HuH-7.5 (cell line): ENCODE measurements around the gene LNPEP.
"Not testable (repeated sequence)": the region's sequence is repeated elsewhere in the genome, so short reads cannot be mapped to it uniquely, and the experiment has no call there.

Experiments used
- DNase-seq: peaks from one replicate; pipeline ENCODE4 v3.0.0; 2011; ENCODE audit warnings: low spot score

Gene LNPEP

DNA sequence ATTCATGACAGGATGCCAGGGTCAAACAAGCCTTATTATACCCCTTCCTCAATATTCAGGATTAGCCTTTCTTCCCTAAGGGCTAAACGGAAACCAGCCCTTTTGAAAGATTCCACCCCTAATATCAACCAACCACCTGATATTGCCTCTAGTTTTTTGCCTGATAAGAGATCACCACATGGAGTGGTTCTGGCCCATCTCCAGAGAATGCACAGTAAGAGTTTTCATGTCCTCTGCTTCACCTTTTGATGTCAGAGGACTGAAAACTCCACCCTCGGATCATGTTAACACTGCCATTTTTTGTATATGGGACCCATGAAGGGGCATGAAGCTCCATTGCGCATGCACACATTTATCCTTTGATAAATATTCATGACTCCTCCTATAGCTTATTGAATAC is 5.8 kb upstream of the LNPEP start:
- no peak for DNase-seq

DNA sequence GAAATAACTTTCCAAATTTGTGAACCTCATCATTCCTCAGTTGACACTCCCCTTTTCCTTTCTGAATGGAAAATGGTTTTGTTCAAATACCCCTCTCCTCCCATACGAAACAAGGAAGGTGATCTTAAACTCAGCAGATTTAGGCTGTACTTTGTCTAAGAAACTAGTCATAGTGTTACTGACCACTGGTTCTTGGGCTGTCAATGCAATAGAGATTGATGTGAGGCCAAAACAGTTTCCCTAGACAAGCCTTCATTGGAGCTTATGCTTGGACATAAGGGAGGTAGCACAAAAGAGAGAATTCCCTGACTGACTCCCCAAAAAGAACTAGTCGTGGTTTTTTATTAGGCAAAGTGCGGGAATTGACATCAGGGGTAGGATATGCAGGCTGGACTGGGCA is 5.3 kb upstream of the LNPEP start:
- DNase-seq: no peak

DNA sequence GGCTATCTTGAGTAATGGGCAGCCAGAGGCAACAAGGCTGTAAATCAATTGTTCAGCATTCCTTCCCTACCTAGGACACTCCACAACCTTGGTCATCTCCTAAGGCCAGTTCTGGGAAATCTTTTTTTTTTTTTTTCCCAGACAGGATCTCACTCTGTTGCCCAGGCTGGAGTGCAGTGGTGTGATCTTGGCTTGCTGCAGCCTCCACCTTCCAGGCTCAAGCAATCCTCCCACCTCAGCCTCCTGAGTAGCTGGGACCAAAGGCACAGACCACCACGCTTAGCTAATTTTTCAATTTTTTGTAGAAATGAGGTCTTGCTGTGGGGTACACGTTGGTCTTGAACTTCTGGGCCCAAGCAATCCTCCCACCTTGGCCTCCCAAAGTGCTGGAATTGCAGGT is 4.8 kb upstream of the LNPEP start:
- not testable (repeated sequence) for DNase-seq

DNA sequence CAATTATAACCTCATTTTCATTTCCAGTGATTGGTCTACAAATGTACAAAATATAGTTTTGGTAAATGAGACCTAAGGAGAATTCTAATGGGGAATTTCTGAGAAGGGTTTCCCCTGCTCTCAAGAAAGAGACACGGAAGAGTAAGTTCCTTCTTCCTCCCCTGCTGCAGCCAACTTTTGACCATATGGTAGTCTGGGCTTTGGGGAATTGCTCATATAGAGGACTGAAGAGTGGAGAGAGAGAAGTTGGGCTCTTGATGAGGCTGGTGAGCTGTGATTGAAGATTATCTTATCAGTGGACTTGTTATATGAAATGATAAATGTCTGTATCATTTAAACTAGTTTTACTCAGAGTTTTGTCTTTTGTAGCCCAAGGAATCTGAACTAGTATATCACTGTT is 4.3 kb upstream of the LNPEP start:
- DNase-seq: no peak

DNA sequence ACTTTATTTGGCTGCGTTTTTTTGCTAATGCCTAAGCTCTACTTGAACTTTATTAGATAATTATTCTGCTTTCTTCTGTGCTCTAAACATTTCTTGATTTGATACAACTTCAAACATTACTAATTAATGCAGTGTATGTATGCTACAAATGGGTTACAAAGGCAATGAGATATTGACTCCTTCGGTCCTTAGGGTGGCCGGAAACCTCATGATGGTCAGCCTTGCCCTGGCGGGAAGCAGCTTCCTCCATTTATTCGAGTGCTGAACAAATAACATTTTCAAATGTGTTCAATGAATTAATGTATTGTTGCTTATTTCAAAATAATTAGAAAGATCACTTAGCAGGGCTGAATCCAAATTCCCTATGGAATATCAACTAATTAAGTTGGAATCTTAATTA is 3.9 kb upstream of the LNPEP start:
- no peak for DNase-seq

DNA sequence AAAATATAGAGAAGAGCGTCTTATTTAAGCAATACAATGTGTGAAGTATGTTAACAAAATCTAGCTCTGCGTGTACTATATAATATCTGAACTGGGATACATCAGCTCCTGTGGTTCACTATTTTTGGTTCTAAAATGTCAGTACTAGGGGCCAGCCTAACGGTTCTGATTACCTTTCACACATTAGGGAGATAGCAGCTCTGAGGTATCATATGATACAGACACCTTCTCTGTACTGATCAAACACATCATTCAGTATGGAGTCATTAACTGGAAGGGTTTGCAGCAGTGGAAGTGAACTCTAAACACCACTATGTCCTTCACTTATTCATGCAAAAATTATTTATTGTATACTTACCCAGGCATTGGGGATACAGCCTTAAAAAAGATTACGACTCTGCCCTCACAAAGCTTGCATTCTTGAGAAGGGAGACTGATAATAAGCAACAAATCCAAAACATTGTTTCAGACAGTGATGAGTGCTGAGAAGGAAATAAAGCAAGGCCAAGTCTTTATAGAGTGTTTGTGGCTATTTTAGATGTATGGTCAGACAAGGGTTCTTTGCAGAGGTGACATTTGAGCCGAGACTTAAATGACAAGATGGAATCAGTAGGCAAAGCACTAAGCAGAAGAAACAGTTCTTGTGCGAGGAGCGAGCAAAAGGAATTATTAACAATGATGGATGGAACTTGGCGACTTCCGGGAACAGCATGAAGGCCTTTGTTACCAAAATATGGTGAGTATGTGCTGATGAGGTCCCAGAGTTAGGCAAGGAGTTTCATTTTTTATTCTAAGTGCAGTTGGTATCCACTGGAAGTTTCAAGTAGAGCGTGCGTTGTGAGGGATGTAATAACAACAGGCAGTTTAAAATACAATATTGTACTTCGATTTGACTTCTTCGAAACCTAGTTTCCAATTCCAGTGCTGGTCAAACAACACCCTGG is 1.8 kb upstream of the LNPEP start:
- DNase-seq: no peak

DNA sequence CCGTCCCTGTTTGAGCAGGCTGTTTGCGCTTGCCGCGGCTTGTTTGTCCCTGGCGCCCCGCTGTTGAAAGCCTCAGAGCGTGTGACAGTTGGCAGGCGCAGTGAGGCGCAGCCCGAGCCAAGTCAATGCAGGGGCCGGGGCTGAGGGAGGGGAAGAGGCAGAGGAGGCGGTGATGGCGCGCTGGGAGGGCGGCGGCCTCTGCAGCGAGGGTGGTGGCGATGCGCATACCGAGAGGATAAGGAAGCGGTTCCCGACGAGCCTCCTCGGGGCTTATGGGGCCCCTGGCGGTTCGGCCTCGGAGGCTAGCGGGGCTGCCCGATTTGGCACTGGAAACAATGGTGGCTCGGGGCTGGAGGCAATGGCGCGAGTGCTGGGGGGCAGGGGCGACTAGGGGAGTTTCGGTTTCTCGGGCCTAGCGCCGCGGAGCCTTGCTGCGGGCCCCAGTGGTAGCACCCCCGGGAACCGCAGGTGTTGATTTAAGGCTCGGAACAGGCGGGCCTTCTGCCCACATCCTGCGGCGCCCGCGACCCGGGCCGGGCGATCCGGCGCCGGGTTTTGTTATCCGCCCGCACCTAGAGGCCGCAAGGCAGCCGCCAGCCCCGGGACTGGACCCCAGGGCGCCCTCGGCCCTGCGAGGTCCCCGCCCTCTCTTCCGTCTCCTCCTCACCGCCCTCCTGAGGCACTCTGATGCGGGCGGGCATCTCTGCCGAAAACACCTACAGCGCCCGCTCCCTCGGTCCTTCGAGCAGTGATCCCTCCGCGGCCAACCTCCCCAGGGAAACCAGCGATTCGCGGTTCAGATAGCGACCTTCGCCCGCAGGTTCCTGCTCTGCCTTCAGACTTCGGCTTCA is 947 bp upstream of the LNPEP start:
- DNase-seq: peak; percentile 46

DNA sequence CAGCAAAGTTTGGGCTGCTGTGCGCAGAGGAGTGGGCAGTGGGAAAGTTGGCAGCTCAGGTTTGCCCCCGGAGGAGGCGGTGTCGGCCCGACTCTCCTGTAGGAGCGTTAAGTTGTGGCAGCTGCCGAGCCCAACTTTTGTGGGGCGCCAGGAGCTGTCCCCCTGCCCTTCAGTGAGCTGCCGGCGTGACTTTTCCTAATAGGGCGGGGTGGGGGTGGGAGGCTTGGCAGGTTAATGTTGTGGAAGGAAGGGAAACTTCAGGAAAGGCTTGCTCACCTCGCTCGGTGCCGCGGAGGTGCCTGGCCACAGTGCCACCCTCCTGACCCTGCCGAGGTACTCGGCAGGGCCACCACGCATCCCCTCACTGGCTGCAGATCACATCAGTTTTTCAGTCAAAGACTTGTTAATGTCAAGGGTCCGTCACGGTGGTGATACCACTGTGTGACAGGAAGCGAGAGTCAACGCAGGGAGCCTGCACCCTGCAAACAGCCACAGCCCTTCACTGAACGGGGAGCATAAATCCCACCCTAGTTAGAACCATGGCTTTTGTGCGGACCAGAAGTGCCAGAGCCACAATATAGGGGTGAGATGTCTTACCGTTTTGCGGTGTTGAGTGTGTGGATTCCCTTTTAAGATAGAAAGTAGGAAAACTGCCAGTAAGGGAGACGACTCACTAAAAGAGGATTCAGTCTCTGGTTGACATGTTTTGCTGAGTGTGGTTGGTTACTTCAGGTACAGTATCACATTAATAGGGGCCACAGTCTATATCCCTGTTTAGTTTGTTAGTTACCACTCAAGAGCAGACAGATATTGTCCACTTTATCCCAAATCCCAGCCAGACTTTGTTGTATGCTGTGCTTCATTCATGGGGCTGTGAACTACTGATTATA is 796 bp downstream of the LNPEP start:
- no peak for DNase-seq

DNA sequence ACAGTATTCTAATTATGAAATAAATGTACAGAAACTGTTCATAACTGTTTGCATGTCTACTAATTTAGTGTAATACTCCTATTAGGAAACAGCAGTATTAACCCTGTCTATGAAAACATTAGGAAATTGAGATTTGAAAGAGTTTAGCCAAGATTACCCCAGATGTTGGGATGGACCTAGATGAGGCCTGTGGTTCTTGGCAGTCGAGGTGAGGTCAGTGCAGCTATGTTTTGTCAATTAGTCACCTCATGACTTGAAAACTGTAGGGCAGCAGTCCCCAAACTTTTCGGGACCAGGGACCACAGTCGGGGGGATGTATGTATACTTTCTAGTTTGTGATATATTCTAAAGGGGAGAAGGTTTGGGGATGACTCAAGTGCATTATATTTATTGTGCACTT is 4.7 kb downstream of the LNPEP start:
- DNase-seq: no peak

DNA sequence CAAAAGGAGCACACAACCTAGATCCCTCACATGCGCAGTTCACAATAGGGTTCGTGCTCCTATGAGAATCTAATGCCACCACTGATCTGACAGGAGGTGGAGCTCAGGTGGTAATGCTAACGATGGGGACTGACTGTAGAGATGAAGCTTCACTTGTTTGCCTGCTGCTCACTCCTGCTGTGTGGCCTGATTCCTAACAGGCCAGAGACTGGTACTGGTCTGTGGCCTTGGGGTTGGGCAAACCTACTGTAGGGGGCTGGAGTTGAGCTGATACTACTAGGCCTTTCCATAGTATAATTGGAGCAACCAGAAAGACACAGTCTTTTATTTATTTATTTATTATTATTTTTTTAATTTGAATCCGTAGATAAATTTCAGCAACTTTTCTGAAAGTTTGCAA is 5.3 kb downstream of the LNPEP start:
- no peak for DNase-seq

DNA sequence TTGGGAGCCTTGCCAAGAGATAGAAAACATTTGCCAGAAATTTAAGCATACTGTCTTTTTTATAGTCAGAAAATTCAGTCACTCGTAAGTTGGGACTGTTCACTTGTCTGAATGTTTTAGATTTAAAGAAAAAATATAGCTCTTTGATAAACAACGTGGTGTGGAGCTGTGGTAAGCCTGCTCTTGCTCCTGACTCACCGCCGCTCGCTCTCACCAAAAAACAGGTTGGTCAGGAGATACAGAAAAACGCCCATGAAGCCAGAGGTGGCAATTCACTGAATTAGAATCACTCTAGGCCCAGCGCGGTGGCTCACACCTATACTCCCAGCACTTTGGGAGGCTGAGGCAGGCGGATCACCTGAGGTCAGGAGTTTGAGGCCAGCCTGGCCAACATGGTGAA is 6.2 kb downstream of the LNPEP start:
- DNase-seq: no peak

DNA sequence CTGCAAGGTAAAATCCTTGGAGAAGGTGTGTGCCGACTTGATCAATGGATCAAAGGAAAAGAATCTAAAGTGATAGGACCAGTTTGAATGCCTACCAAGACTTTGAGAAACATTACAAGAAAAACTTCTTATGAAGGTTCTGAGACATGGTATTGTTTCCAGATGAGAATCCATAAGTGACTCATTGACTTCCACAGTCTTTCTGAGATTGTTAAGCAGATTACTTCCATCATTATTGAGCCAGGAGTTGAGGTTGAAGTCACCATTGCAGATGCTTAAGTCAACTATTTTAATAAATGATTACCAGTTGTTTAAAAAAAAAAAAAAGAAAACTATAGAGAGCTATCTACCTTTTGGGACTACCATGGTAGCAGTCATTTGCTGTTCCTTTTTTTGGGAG is 7.0 kb downstream of the LNPEP start:
- no peak for DNase-seq

DNA sequence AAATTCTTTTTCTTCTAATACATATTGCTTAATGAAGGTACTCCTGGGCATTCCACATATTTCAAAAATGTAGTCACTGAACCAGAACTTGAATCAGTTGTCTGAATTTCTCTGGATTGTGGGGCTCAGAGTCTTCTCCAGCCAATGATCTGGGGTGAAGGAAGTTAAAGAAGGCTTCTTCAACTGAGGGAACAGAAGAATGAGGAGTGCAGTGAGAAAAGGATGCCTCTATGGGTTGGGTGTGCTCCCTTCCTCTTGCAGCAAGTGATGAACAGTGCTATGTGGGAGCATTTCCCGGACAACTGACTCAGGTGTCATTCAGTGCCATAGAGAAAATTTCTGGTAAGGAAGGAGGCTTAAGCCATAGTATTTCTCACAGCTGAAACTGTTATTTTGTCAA is 7.9 kb downstream of the LNPEP start:
- no peak for DNase-seq

DNA sequence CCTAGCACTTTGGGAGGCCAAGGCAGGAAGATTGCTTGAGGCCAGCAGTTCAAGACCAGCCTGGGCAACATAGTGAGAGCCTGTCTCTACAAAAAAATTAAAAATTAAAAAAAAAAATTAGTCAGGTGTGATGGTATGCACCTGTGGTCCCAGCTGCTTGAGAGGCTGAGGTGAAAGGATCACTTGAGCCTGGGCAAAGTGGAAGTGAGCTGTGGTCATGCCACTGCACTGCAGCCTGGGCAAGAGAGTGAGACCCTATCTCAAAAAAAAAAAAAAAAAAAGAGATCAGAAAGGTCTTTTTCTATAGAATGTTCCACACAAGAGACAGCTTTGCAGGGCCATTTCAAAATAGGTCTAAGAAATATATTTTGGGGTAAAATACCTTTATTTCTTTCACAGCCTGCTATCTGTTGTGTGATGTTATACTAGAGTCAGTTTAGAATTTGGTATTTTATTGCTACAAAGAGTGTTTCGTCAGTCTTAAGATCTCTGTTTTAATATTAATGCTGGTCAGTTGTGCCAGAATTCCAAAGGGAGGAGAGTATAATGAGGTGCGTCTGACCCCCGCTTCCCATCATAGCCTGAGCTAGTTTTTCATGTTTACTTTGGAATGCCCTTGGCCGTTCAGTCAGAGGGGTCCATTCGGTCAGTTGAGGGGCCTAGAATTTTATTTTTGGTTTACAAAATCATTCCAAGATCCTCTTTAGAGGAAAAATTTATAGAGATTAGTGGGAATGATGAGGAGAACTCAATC is 9.4 kb downstream of the LNPEP start:
- DNase-seq: no peak

DNA sequence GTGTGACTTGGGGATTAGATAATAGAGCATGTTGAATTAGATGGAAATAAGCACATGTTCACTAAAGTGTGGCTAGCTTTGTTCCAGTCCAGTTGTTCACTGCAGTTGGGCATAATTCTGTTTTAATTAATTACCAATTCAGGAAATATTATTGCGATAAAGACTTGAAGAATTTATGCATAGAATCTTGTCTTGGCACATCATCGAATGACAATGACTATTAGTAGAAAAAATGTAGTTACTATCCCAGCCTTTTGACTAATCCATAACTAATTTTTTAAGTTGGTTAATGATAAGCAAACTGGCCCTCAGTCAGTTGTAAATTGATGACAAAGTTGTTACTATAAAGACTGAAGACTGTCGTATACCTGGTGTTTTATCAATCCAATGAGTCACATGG is 10.5 kb downstream of the LNPEP start:
- DNase-seq: no peak

DNA sequence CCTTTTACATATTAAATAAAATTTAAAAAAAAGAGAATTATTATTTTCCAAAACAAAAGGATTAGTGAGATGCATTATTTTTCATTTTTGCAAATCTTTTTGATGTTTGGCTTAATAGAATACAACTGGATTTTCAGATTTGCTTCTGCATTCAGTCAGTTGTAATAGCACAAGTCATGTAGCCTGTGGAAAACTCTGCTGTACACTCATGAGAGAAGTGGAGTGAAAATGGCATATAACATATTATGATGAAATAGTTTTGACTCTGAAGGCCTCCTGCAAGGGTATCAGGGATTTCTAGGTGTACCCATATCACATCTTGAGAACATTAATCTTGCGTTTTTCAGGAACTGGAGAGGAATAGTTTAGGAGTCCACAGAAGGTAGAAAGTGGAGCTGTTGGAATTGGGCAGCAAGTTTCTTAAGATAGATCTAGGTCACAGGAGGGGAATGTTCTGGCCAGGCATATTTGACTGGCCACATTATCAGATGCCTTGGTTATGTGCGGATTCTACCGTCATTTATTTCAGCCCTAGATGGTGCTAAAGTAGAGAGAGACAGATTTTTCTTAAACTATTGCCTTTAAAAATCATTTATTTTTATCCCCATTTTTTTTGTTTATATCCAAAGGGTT is 16.4 kb downstream of the LNPEP start:
- DNase-seq: no peak

DNA sequence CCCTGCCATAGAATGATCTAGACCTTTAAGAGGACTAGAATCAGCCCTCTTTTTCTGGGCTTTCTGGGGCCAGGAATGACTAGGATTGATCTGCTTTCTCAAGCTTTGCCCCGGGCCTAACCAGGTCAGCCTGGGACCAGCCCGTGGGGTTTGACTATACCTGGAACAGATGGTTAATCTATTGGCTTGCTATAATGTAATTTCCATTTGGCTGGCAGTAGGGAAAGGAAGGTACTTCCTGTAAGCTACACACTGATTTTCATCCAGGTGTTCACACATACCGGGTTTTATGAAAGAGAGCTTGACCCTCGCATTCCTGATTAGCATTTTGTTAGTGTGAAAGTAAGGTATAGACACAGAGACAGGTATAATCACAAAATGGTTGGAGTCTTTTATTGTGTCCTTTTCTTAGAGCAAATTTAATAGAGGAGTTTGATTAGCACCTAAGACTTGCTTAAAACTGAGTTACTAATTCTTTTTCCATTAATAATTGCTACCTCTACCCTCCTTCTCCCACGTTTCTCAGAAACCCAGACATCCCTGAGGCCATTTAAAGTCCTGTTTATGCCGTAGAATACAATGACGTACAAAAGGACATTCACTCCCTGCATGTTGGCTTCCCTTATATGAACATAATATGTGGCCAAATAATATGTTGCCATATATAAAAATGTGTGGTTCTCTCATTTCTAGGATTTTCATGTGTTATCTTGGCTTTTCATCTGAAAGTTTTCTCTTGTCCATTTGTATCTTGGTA is 17.3 kb downstream of the LNPEP start:
- no peak for DNase-seq

DNA sequence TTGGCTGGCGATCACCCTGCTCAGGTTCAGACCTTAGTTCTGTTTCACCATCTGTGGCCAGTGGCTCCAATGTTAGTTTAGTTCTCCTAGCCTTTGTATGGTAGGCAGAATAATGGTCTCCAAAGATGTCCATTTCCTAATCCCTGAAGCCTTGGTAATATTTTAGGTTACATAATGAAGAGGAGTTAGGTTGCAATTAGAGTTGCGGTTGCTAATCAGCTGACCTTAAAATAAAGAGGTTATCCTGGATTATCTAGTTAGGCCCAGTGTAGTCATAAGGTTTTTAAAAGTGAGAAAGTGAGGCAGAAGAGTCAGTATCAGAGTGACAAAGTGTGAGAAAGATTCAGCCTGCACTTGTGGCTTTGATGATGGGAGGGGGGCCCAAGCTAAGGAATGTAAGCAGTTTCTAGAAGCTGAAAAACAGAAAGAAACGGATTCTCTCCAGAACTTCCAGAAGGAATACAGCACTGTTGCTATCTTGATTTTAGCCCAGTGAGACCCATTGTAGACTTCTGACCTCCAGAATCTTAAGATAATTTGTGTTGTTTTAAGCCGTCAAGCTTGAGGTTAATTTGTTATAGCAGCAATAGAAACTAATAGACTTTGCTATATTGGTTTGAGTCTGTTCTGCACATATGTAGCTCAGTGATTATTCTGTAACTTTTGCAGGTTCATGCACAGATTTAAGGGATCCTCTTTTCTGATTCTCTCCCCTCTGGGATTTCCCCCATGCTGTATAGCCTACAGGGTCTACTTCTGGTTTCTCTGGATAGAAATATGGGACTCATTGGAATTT is 21.6 kb downstream of the LNPEP start:
- DNase-seq: no peak

DNA sequence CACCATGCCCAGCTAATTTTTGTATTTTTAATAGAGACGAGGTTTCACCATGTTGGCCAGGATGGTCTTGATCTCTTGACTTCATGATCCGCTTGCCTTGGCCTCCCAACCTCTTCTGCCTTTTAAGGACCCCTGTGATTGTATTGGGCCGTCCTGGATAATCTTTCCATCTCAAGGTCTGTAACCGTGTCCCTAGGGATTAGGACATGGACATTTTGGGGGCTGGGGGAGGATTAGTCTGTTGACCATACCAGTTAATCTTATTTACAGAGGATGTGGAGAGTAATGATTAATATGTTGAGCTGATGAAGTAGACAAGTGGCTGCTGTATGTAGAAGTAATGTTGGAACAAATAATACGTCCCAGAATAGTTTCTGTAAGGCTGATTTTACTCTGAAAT is 23.1 kb downstream of the LNPEP start:
- no peak for DNase-seq
